HepG2 (cell line): ENCODE data around the gene RTN4RL2. TPM values are rescaled to one million over a fixed set of nuclear protein-coding genes. Genes with fewer than 3 reads are reported as not detected.

Experiments
- ATAC-seq: fragments of 200-7000 bp; cut with Tn5 transposase; 3 replicates; pipeline ENCODE4 v1.9.1; 2020; ENCODE audit warnings: mild to moderate bottlenecking, moderate library complexity
- BruUV-seq: library from RNA; stranded (reverse); fragments of 400-500 nt; replicated peaks from 2 replicates; lab custom pipeline; 2021; lab: Mats Ljungman, UMichigan
- CTCF ChIA-PET: fragments of 300-600 bp; formaldehyde crosslinking; extraction: SDS; loops from one replicate; lab custom pipeline; 2021; ENCODE audit warnings: low total read pairs, inconsistent platforms, low intra/inter-chr PET ratio; lab: Yijun Ruan, JAX
- POLR2A ChIA-PET: fragments of 350-600 bp; sonication (Branson Sonifier 250); formaldehyde crosslinking; loops from one replicate; lab custom pipeline; 2020; ENCODE audit warnings: antibody characterized with exemption, inconsistent platforms; lab: Yijun Ruan, JAX
- DNase-seq: peaks from one replicate; pipeline ENCODE4 v3.0.0-alpha.2; 2015; ENCODE audit warnings: low spot score
- FAIRE-seq: peaks from 3 replicates; lab custom pipeline; 2011; peaks lifted over from hg19 to GRCh38; lab: Jason Lieb, UNC
- H2AFZ ChIP-seq: one replicate; pipeline ENCODE4 v1.6.1; 2011; ENCODE audit warnings: low read length, inconsistent platforms
- H3K27ac ChIP-seq: fragments of 300-600 bp; 3 replicates; pipeline ENCODE4 v1.8.0; 2011; ENCODE audit warnings: mixed run types, mild to moderate bottlenecking, mixed read lengths, low read length, inconsistent platforms; ENCODE audit not compliant: insufficient read depth; ENCODE audit errors: extremely low read length
- H3K27me3 ChIP-seq, 2 experiments: fragments of 200-600 bp in 1 of 2; 2 replicates in 1 of 2; 3 replicates in 1 of 2; pipeline versions ENCODE4 v1.6.0 to v1.8.0; 2011; ENCODE audit warnings: low read length in 2 of 2, mild to moderate bottlenecking in 2 of 2, moderate library complexity in 2 of 2, inconsistent platforms in 1 of 2; ENCODE audit not compliant: insufficient read depth in 2 of 2, control insufficient read depth in 1 of 2
- H3K36me3 ChIP-seq, 2 experiments: fragments of 200-600 bp in 1 of 2; replicated peaks in 1 of 2; 2 replicates in 1 of 2; 3 replicates in 1 of 2; pipeline versions ENCODE4 v1.5.1 to v1.8.0; 2011; ENCODE audit warnings: low read length in 2 of 2, inconsistent platforms in 1 of 2; ENCODE audit not compliant: insufficient read depth in 2 of 2, control insufficient read depth in 1 of 2
- H3K4me1 ChIP-seq: 2 replicates; pipeline ENCODE4 v1.5.1; 2012; ENCODE audit warnings: low read length, inconsistent platforms; ENCODE audit not compliant: insufficient read depth
- H3K4me2 ChIP-seq: 2 replicates; pipeline ENCODE4 v1.6.0; 2011; ENCODE audit warnings: low read depth, low read length, inconsistent platforms
- H3K4me3 ChIP-seq, 3 experiments: fragments of 200-600 bp in 1 of 3; sonication (generic), shearing (Covaris generic) in 1 of 3; replicated peaks in 1 of 3; 2 replicates each; pipeline ENCODE4 v1.5.1; 2011 to 2016; ENCODE audit warnings: low read length in 3 of 3, inconsistent platforms in 2 of 3, low read depth in 2 of 3, mild to moderate bottlenecking in 2 of 3, control low read depth in 1 of 3, mixed read lengths in 1 of 3; ENCODE audit not compliant: insufficient read depth in 1 of 3
- H3K79me2 ChIP-seq: one replicate; pipeline ENCODE4 v1.6.1; 2011; ENCODE audit warnings: low read length, inconsistent platforms; ENCODE audit not compliant: insufficient read depth
- H3K9ac ChIP-seq: 2 replicates; pipeline ENCODE4 v1.6.0; 2011; ENCODE audit warnings: mild to moderate bottlenecking, low read depth, low read length, inconsistent platforms; ENCODE audit not compliant: insufficient read depth
- H3K9me3 ChIP-seq: 2 replicates; pipeline ENCODE4 v1.5.1; 2012; ENCODE audit warnings: mild to moderate bottlenecking, low read length
- H4K20me1 ChIP-seq: 2 replicates; pipeline ENCODE4 v1.6.0; 2011; ENCODE audit warnings: inconsistent platforms, mild to moderate bottlenecking, low read length, moderate library complexity; ENCODE audit not compliant: insufficient read depth
- AGO2 ChIP-seq: fragments of 200-400 bp; formaldehyde crosslinking; optimal IDR thresholded peaks from 2 replicates; pipeline ENCODE3; 2017; ENCODE audit warnings: mild to moderate bottlenecking, low read depth, low read length, moderate library complexity
- FOXM1 ChIP-seq: sonication (generic); formaldehyde crosslinking; IDR thresholded peaks from 2 replicates; pipeline ENCODE4 v1.5.0; 2020; ENCODE audit warnings: missing genetic modification reagents
- GTF3A ChIP-seq: sonication (generic); formaldehyde crosslinking; conservative IDR thresholded peaks from 2 replicates; pipeline ENCODE4 v1.4.0; 2020; ENCODE audit warnings: mild to moderate bottlenecking, missing genetic modification reagents
- HIVEP1 ChIP-seq: sonication (generic); formaldehyde crosslinking; IDR thresholded peaks from 2 replicates; pipeline ENCODE4 v1.4.0; 2020; ENCODE audit warnings: mild to moderate bottlenecking, missing genetic modification reagents
- KDM1A ChIP-seq: IDR thresholded peaks from 2 replicates; pipeline ENCODE4 v1.6.1; 2016; ENCODE audit warnings: missing compliant biosample characterization
- TBX3 ChIP-seq: fragments of 450-650 bp; IDR thresholded peaks from 2 replicates; pipeline ENCODE4 v1.6.1; 2017; ENCODE audit warnings: antibody characterized with exemption, mild to moderate bottlenecking, inconsistent platforms, borderline replicate concordance
- ZMYM4 ChIP-seq: sonication (generic); formaldehyde crosslinking; IDR thresholded peaks from 2 replicates; pipeline ENCODE4 v1.8.1; 2023; ENCODE audit warnings: mild to moderate bottlenecking, missing genetic modification reagents
- ZNF234 ChIP-seq: sonication (generic); formaldehyde crosslinking; conservative IDR thresholded peaks from 2 replicates; pipeline ENCODE4 v1.5.1; 2020; ENCODE audit warnings: mild to moderate bottlenecking, missing genetic modification reagents
- ZNF3 ChIP-seq: IDR thresholded peaks from 2 replicates; pipeline ENCODE4 v1.7.0; 2017; ENCODE audit warnings: inconsistent platforms
- ZSCAN29 ChIP-seq: sonication (generic); formaldehyde crosslinking; conservative IDR thresholded peaks from 2 replicates; pipeline ENCODE4 v1.4.0; 2020; ENCODE audit warnings: mild to moderate bottlenecking, missing genetic modification reagents
- WGBS: methylation state at CpG from one replicate; pipeline ENCODE4 v1.1.6; 2017; ENCODE audit warnings: low lambda C conversion rate; 5-methylcytosine and 5-hydroxymethylcytosine counted together
- in situ Hi-C: cut with HindIII; loops from 2 replicates; pipeline ENCODE4 v1.10.0; 2017; ENCODE audit warnings: low pct_unique_long_range_greater_than_20kb; ENCODE audit not compliant: extremely low pct_ligation_motif_present
- intact Hi-C: fragments of 100-400 bp; cut with micrococcal nuclease; formaldehyde crosslinking; loops from one replicate; pipeline ENCODE4 v1.10.0; 2022; ENCODE audit not compliant: unreplicated experiment
- polyA plus RNA-seq, 8 experiments: library from polyadenylated mRNA; depleted of rRNA in 3 of 8; stranded (reverse) in 7 of 8; unstranded in 1 of 8; fragments of >200 nt; fragmentation: Illumina TruSeq in 4 of 8; extraction: Trizol in 4 of 8; gene quantifications; 2 replicates each; pipeline versions ENCODE4 v1.2.1 to v1.2.3, GENCODE V29; 2011 to 2016; ENCODE audit warnings: low read depth in 4 of 8, missing spikeins in 1 of 8, mixed read lengths in 1 of 8; ENCODE audit not compliant: insufficient read depth in 1 of 8
- total RNA-seq, 5 experiments: library from RNA; depleted of rRNA; stranded (reverse); fragments of >200 nt; fragmentation: Illumina TruSeq; extraction: Trizol; gene quantifications; 2 replicates each; pipeline ENCODE4 v1.2.3, GENCODE V29; 2016; ENCODE audit warnings: low read depth in 1 of 5
- TF ChIP-seq, protein P1 (sequence below): sonication (generic); formaldehyde crosslinking; IDR thresholded peaks from 2 replicates; pipeline ENCODE4 v1.4.0; 2020; ENCODE audit warnings: missing genetic modification reagents
- TF ChIP-seq, protein P2 (sequence below): sonication (generic); IDR thresholded peaks from 2 replicates; pipeline ENCODE4 v1.6.1; 2016; ENCODE audit warnings: low read depth, borderline replicate concordance
- TF ChIP-seq, protein P3 (sequence below): sonication (generic); formaldehyde crosslinking; IDR thresholded peaks from 2 replicates; pipeline ENCODE4 v1.4.0; 2020; ENCODE audit warnings: mild to moderate bottlenecking, missing genetic modification reagents, borderline replicate concordance
- TF ChIP-seq, protein P4 (sequence below): sonication (generic); formaldehyde crosslinking; IDR thresholded peaks from 2 replicates; pipeline ENCODE4; 2020; ENCODE audit warnings: missing genetic modification reagents, mild to moderate bottlenecking, borderline replicate concordance

Gene RTN4RL2
- total and polyA plus RNA-seq, 2 of the 13 experiments (the other 11 are each of a cell fraction or from before 2014, with no cell fraction given) = 1.3 to 4.3 TPM

DNA sequence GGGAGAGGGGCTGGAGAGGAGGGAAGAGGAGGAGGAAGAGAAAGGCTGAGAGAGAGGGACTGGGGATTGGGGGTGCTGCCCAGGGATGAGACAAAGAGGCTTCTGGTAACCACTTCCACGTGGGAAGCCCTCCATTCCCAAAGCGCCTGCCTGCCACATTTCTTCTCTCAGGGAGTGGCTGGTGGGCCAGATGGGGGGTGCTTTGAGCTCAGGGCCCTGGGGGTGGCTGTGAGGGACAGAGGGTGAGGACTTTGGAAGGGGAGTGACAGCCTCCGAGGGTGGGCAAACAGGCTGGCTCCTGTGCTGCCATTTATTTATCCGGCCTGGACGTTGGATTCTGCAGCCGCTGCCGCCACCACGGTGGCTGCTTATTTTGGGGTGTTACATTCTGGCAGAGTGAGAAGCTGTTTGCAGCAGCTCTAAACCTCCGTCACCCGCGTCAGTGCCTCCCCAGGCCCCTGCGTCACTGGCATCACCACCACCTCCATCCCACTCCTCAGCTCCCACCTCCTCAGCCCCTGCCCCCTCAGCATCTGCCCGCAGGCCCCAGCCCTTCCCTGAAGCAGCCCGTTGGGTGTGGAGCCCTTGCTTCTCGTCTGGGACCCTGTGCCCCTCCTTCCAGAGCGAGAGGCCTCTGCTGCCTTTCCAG is 1.6 kb downstream of the RTN4RL2 start (continued):
- TF ChIP-seq, protein P1, sequence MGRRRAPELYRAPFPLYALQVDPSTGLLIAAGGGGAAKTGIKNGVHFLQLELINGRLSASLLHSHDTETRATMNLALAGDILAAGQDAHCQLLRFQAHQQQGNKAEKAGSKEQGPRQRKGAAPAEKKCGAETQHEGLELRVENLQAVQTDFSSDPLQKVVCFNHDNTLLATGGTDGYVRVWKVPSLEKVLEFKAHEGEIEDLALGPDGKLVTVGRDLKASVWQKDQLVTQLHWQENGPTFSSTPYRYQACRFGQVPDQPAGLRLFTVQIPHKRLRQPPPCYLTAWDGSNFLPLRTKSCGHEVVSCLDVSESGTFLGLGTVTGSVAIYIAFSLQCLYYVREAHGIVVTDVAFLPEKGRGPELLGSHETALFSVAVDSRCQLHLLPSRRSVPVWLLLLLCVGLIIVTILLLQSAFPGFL (CRISPR knock-in tag) = no peak
- TF ChIP-seq AGO2 = peak; percentile 42

DNA sequence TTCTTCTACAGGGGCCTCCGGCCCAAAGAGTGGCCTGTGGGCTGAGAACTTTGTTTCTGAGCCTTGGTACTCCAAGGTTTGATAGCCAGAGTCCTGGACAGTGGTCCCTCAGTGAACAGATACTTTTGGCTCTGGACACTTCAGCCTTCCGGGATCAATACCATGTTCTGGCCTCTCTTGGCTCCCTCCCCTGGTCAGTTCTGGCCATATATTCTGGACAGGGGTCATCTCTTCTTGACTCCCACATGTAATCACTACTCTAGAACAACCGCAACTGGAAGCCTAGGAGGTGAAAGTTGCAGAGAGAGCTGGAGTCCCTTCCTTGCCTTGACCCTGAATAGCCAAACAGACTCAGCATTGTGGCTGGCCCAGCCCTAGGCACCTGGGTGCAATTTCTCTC is 2.3 kb downstream of the RTN4RL2 start:
- CTCF ChIA-PET = no interaction called here
- POLR2A ChIA-PET = no interaction called here
- no peak overlapping the region for H3K4me3 ChIP-seq
- no peak overlapping the region for H3K27ac ChIP-seq
- FAIRE-seq (no peak), DNase-seq (no peak), ATAC-seq (no peak)
- no peak overlapping the region for H2AFZ ChIP-seq
- no peaks in the 10 kb centered on the region for H3K36me3 ChIP-seq
- no peaks in the 10 kb centered on the region for H4K20me1 ChIP-seq
- no peaks in the 10 kb centered on the region for H3K9me3 ChIP-seq
- H3K4me1 ChIP-seq = peaks cover 39% of the 10 kb centered on the region
- H3K4me2 ChIP-seq = no peak overlapping the region; the same call in 1 of the 2 replicates
- WGBS = 97% methylated on average over 3 of the region's 3 CpGs
- in situ Hi-C loops (no loop called here), intact Hi-C loops (no loop called here)
- H3K9ac ChIP-seq = no peak overlapping the region
- no peaks in the 10 kb centered on the region for H3K79me2 ChIP-seq
- BruUV-seq = no TSS peak
- peaks cover 3 to 14% of the 10 kb centered on the region in 2 experiments; a peak in 4 of 5 replicates for H3K27me3 ChIP-seq
- TF ChIP-seq GTF3A (CRISPR knock-in tag) (no peak), KDM1A (CRISPR knock-in tag) (no peak), ZNF234 (no peak), ZSCAN29 (CRISPR knock-in tag) (no peak), ZNF3 (CRISPR knock-in tag) (no peak), TBX3 (no peak), HIVEP1 (CRISPR knock-in tag) (no peak), ZMYM4 (no peak), FOXM1 (no peak)
- TF ChIP-seq, protein P2, sequence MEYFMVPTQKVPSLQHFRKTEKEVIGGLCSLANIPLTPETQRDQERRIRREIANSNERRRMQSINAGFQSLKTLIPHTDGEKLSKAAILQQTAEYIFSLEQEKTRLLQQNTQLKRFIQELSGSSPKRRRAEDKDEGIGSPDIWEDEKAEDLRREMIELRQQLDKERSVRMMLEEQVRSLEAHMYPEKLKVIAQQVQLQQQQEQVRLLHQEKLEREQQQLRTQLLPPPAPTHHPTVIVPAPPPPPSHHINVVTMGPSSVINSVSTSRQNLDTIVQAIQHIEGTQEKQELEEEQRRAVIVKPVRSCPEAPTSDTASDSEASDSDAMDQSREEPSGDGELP = no peak
- TF ChIP-seq, protein P3, sequence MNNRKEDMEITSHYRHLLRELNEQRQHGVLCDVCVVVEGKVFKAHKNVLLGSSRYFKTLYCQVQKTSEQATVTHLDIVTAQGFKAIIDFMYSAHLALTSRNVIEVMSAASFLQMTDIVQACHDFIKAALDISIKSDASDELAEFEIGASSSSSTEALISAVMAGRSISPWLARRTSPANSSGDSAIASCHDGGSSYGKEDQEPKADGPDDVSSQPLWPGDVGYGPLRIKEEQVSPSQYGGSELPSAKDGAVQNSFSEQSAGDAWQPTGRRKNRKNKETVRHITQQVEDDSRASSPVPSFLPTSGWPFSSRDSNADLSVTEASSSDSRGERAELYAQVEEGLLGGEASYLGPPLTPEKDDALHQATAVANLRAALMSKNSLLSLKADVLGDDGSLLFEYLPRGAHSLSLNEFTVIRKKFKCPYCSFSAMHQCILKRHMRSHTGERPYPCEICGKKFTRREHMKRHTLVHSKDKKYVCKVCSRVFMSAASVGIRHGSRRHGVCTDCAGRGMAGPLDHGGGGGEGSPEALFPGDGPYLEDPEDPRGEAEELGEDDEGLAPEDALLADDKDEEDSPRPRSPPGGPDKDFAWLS = no peak
- TF ChIP-seq, protein P4, sequence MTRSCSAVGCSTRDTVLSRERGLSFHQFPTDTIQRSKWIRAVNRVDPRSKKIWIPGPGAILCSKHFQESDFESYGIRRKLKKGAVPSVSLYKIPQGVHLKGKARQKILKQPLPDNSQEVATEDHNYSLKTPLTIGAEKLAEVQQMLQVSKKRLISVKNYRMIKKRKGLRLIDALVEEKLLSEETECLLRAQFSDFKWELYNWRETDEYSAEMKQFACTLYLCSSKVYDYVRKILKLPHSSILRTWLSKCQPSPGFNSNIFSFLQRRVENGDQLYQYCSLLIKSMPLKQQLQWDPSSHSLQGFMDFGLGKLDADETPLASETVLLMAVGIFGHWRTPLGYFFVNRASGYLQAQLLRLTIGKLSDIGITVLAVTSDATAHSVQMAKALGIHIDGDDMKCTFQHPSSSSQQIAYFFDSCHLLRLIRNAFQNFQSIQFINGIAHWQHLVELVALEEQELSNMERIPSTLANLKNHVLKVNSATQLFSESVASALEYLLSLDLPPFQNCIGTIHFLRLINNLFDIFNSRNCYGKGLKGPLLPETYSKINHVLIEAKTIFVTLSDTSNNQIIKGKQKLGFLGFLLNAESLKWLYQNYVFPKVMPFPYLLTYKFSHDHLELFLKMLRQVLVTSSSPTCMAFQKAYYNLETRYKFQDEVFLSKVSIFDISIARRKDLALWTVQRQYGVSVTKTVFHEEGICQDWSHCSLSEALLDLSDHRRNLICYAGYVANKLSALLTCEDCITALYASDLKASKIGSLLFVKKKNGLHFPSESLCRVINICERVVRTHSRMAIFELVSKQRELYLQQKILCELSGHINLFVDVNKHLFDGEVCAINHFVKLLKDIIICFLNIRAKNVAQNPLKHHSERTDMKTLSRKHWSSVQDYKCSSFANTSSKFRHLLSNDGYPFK (CRISPR knock-in tag) = no peak
